ENCODE data around the gene DBNDD1. TPM values are rescaled to one million over a fixed set of nuclear protein-coding genes. Genes with fewer than 3 reads are reported as not detected.

Gene DBNDD1
- total RNA-seq, 1 experiment from 2014 or later, result 75.0 TPM

- no peaks in the 10 kb centered on the region for H3K4me1 Mint-ChIP-seq
- peaks cover 4% of the 10 kb centered on the region; the same call in 1 of the 2 replicates for H3K9me3 Mint-ChIP-seq
- no peak for DNase-seq (ENCODE audit: low spot score)
- H3K4me3 Mint-ChIP-seq, result no peak overlapping the region
- ChIA-PET POLR2A (no interaction called here), CTCF (no interaction called here)
- H3K36me3 Mint-ChIP-seq, result peaks cover 4% of the 10 kb centered on the region
- no peak overlapping the region for H3K27ac Mint-ChIP-seq
- no peak for ATAC-seq
- no peaks in the 10 kb centered on the region for H3K27me3 Mint-ChIP-seq (ENCODE audit: low read depth)
- TF ChIP-seq, protein P1, sequence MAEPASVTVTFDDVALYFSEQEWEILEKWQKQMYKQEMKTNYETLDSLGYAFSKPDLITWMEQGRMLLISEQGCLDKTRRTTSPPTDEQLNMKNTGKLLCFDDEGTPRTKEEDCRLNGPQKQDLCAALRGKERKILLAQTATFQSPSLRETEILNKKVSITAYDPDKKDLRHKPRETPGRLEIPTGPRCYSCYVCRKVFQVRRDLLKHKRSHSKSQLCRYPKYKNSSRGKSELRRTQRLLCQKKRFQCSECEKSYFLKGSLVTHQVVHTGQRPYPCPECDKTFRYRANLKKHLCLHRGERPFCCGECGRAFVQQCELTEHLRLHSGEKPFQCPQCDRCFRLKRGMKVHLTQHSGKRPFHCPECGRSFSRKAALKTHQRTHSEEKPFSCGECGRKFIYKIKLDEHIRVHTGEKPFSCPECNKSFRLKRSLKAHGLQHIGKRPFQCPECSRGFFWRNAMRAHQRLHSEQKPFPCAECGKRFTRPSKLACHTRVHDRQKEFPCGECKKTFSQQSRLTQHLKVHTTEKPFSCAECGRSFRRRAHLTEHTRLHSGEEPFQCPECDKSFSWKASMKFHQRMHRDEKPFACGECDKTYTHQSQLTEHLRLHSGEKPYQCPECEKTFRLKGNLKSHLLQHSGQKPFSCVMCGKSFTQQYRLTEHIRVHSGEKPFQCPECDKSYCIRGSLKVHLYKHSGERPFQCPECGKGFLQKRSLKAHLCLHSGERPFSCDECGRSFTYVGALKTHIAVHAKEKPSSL (CRISPR knock-in tag; conservative IDR thresholded peaks at IDR 0.05), result no peak
- no peak for TF ChIP-seq E2F1 (CRISPR knock-in tag; IDR thresholded peaks at IDR 0.05)
- TF ChIP-seq, protein P2, sequence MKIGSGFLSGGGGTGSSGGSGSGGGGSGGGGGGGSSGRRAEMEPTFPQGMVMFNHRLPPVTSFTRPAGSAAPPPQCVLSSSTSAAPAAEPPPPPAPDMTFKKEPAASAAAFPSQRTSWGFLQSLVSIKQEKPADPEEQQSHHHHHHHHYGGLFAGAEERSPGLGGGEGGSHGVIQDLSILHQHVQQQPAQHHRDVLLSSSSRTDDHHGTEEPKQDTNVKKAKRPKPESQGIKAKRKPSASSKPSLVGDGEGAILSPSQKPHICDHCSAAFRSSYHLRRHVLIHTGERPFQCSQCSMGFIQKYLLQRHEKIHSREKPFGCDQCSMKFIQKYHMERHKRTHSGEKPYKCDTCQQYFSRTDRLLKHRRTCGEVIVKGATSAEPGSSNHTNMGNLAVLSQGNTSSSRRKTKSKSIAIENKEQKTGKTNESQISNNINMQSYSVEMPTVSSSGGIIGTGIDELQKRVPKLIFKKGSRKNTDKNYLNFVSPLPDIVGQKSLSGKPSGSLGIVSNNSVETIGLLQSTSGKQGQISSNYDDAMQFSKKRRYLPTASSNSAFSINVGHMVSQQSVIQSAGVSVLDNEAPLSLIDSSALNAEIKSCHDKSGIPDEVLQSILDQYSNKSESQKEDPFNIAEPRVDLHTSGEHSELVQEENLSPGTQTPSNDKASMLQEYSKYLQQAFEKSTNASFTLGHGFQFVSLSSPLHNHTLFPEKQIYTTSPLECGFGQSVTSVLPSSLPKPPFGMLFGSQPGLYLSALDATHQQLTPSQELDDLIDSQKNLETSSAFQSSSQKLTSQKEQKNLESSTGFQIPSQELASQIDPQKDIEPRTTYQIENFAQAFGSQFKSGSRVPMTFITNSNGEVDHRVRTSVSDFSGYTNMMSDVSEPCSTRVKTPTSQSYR (CRISPR knock-in tag; IDR thresholded peaks at IDR 0.05), result no peak
- no peak for TF ChIP-seq ARID4B (CRISPR knock-in tag; IDR thresholded peaks at IDR 0.05; ENCODE audit: borderline replicate concordance)
- TF ChIP-seq, protein P3, sequence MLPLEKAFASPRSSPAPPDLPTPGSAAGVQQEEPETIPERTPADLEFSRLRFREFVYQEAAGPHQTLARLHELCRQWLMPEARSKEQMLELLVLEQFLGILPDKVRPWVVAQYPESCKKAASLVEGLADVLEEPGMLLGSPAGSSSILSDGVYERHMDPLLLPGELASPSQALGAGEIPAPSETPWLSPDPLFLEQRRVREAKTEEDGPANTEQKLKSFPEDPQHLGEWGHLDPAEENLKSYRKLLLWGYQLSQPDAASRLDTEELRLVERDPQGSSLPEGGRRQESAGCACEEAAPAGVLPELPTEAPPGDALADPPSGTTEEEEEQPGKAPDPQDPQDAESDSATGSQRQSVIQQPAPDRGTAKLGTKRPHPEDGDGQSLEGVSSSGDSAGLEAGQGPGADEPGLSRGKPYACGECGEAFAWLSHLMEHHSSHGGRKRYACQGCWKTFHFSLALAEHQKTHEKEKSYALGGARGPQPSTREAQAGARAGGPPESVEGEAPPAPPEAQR (CRISPR knock-in tag; IDR thresholded peaks at IDR 0.05), result no peak
- TF ChIP-seq TP53 (CRISPR knock-in tag; IDR thresholded peaks at IDR 0.05), result no peak
- no peak for TF ChIP-seq CBFB (CRISPR knock-in tag; IDR thresholded peaks at IDR 0.05; ENCODE audit: low read depth)
- no peak for TF ChIP-seq USF1 (CRISPR knock-in tag; IDR thresholded peaks at IDR 0.05)
- TF ChIP-seq ETV6 (CRISPR knock-in tag; IDR thresholded peaks at IDR 0.05), result no peak
- TF ChIP-seq ZNF317 (CRISPR knock-in tag; IDR thresholded peaks at IDR 0.05; ENCODE audit: borderline replicate concordance, low read depth), result no peak
- no peak for TF ChIP-seq ATF2 (CRISPR knock-in tag; IDR thresholded peaks at IDR 0.05; ENCODE audit: borderline replicate concordance, low read depth)
- TF ChIP-seq, protein P4, sequence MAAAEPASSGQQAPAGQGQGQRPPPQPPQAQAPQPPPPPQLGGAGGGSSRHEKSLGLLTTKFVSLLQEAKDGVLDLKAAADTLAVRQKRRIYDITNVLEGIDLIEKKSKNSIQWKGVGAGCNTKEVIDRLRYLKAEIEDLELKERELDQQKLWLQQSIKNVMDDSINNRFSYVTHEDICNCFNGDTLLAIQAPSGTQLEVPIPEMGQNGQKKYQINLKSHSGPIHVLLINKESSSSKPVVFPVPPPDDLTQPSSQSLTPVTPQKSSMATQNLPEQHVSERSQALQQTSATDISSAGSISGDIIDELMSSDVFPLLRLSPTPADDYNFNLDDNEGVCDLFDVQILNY (CRISPR knock-in tag; IDR thresholded peaks at IDR 0.05), result no peak
These were observed 55.1 kb downstream of the DBNDD1 start for GRCh38 chr16:89964201-89964600.

Data from WTC11 (cell line).